ENCODE results near the gene GRAMD4.

DNA sequence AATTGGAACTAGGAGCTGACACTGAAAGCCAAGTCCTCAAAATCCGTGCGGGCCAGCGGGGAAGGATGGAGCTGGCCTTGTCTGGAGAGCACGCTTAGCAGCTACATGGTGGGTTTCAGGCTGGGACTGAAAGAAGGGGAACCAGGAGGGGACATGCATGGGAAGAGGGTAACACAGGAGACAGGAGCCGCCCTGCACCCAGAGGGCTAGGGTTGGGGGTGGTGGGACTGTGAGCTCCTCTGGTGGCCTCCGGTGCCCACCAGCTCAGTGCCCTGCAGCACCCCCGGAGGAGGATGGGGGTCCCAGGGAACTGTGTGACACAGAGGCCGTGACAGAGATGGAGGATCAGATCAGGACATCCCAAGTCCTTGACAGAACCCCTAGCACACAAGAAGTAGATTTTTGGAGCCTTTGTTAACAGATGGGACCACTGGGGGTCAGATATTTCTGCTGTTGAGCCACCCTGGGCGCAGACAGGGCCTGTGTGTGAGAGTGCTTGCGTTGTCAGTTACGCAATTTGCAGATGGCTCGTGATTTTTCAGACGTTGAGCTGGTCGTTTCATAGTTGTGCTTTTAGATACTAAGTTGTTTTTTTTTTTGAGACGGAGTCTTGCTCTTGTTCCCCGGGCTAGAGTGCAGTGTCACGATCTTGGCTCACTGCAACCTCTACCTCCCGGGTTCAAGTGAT is 21.3 kb upstream of the GRAMD4 start:
- no peak for TF ChIP-seq CTCF (conservative IDR thresholded peaks at IDR 0.05; ENCODE audit: low read depth, low read length)
- no peak for TF ChIP-seq EZH2 (IDR thresholded peaks at IDR 0.05; ENCODE audit: borderline replicate concordance, low read depth, low read length, poor library complexity, severe bottlenecking)
